ENCODE data around the gene CNTNAP5.
"Not testable (repeated sequence)": the region's sequence is repeated elsewhere in the genome, so short reads cannot be mapped to it uniquely, and the experiment has no call there.

CNTNAP5 gene

GRCh38 chr2:124339709-124340108, 314.6 kb downstream of the CNTNAP5 start:
- ChIA-PET CTCF (no interaction called here), POLR2A (no interaction called here)
- H3K4me3 ChIP-seq (ENCODE audit: low read depth, low read length), result no peak overlapping the region
- no peak for TF ChIP-seq CTCF (IDR thresholded peaks at IDR 0.05; ENCODE audit: insufficient read depth, low read length, missing control alignments)
- no peak for DNase-seq (ENCODE audit: low read depth, low spot score)

GRCh38 chr2:124343827-124344498, 318.9 kb downstream of the CNTNAP5 start:
- POLR2A ChIA-PET, result no interaction called here
- no peak for DNase-seq (ENCODE audit: low read depth, low spot score)
- TF ChIP-seq CTCF (IDR thresholded peaks at IDR 0.05; ENCODE audit: insufficient read depth, low read length, missing control alignments), result no peak
- CTCF ChIA-PET, result no interaction called here
- no peak overlapping the region for H3K4me3 ChIP-seq (ENCODE audit: low read depth, low read length)

- no peak overlapping the region for H3K4me3 ChIP-seq (ENCODE audit: low read depth, low read length)
- POLR2A ChIA-PET, result no interaction called here
- no peak for TF ChIP-seq CTCF (IDR thresholded peaks at IDR 0.05; ENCODE audit: insufficient read depth, low read length, missing control alignments)
- no peak for DNase-seq (ENCODE audit: low read depth, low spot score)
- CTCF ChIA-PET, result no interaction called here
These were observed 322.1 kb downstream of the CNTNAP5 start for GRCh38 chr2:124347209-124347608.

GRCh38 chr2:124353656-124354055, 328.6 kb downstream of the CNTNAP5 start:
- no peak for TF ChIP-seq CTCF (IDR thresholded peaks at IDR 0.05; ENCODE audit: insufficient read depth, low read length, missing control alignments)
- no peak for DNase-seq (ENCODE audit: low read depth, low spot score)
- POLR2A ChIA-PET, result no interaction called here
- H3K4me3 ChIP-seq (ENCODE audit: low read depth, low read length), result no peak overlapping the region
- CTCF ChIA-PET, result no interaction called here

GRCh38 chr2:124354466-124354865, 329.4 kb downstream of the CNTNAP5 start:
- no peak for DNase-seq (ENCODE audit: low read depth, low spot score)
- no peak for TF ChIP-seq CTCF (IDR thresholded peaks at IDR 0.05; ENCODE audit: insufficient read depth, low read length, missing control alignments)
- ChIA-PET CTCF (no interaction called here), POLR2A (no interaction called here)
- H3K4me3 ChIP-seq (ENCODE audit: low read depth, low read length), result no peak overlapping the region

- H3K4me3 ChIP-seq (ENCODE audit: low read depth, low read length); CTCF ChIA-PET; DNase-seq (ENCODE audit: low read depth, low spot score); POLR2A ChIA-PET: not testable (repeated sequence)
These were observed 336.9 kb downstream of the CNTNAP5 start for GRCh38 chr2:124361966-124362365.

GRCh38 chr2:124369181-124369580, 344.1 kb downstream of the CNTNAP5 start:
- no peak overlapping the region for H3K4me3 ChIP-seq (ENCODE audit: low read depth, low read length)
- ChIA-PET POLR2A (no interaction called here), CTCF (no interaction called here)
- no peak for DNase-seq (ENCODE audit: low read depth, low spot score)
- TF ChIP-seq CTCF (IDR thresholded peaks at IDR 0.05; ENCODE audit: insufficient read depth, low read length, missing control alignments), result no peak
